Hepatocyte (in vitro differentiated cells): Measurements from ENCODE around the gene HERC2.
"Not testable (repeated sequence)": the region's sequence is repeated elsewhere in the genome, so short reads cannot be mapped to it uniquely, and the experiment has no call there.

ENCODE experiments used
- EZH2 ChIP-seq: fragments of 200-600 bp; sonication (generic); IDR thresholded peaks from 2 replicates; pipeline ENCODE4 v1.6.1; 2016; ENCODE audit warnings: antibody characterized with exemption, mild to moderate bottlenecking, borderline replicate concordance
- EZH2phosphoT487 ChIP-seq: fragments of 200-600 bp; sonication (generic); IDR thresholded peaks from one replicate; pipeline ENCODE4 v1.6.1; 2018; ENCODE audit warnings: antibody characterized with exemption, mild to moderate bottlenecking, low read depth, moderate library complexity; ENCODE audit not compliant: unreplicated experiment, severe bottlenecking
- TF ChIP-seq, protein P1 (sequence below): fragments of 200-600 bp; sonication (generic); IDR thresholded peaks from 2 replicates; pipeline ENCODE4 v1.5.1; 2016; ENCODE audit warnings: antibody characterized with exemption, mild to moderate bottlenecking; ENCODE audit not compliant: poor library complexity

DNA sequence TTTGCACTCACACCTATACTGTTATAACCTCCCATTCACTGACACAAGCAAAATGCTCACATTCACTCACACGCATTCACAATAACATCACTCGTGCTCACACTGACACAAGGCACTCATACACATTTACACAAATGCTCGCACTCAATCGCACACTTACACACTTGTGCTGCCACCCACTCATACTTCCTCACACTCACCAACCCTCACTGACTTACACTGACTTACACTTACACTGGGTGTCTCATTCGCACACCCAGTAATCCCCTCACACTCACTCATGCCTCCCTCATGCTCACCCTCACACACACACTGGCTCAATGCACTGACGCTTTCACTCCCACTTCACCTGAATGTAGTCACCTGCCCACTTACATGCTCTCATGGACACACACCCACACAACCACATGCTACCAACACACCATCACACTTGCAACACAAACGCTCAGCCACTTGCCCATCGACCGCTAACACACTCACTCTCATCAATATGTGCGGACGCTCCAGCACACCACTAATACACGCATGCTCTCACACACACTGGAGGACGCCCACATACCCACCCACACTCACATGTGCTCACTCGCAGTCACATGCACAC is 104.9 kb downstream of the HERC2 start:
- TF ChIP-seq, protein P1, sequence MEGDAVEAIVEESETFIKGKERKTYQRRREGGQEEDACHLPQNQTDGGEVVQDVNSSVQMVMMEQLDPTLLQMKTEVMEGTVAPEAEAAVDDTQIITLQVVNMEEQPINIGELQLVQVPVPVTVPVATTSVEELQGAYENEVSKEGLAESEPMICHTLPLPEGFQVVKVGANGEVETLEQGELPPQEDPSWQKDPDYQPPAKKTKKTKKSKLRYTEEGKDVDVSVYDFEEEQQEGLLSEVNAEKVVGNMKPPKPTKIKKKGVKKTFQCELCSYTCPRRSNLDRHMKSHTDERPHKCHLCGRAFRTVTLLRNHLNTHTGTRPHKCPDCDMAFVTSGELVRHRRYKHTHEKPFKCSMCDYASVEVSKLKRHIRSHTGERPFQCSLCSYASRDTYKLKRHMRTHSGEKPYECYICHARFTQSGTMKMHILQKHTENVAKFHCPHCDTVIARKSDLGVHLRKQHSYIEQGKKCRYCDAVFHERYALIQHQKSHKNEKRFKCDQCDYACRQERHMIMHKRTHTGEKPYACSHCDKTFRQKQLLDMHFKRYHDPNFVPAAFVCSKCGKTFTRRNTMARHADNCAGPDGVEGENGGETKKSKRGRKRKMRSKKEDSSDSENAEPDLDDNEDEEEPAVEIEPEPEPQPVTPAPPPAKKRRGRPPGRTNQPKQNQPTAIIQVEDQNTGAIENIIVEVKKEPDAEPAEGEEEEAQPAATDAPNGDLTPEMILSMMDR, result not testable (repeated sequence)
- not testable (repeated sequence) for TF ChIP-seq EZH2phosphoT487, EZH2
